Measurements from ENCODE around the gene LSM2. TPM values are rescaled to one million over a fixed set of nuclear protein-coding genes. Genes with fewer than 3 reads are reported as not detected.
A peak's percentile ranks its signal among the peaks of the same experiment; 100 is the strongest.
"Not testable (repeated sequence)": the region's sequence is repeated elsewhere in the genome, so short reads cannot be mapped to it uniquely, and the experiment has no call there.

Gene LSM2
- total RNA-seq, 1 donor from 2014 or later: 55.3 TPM

DNA sequence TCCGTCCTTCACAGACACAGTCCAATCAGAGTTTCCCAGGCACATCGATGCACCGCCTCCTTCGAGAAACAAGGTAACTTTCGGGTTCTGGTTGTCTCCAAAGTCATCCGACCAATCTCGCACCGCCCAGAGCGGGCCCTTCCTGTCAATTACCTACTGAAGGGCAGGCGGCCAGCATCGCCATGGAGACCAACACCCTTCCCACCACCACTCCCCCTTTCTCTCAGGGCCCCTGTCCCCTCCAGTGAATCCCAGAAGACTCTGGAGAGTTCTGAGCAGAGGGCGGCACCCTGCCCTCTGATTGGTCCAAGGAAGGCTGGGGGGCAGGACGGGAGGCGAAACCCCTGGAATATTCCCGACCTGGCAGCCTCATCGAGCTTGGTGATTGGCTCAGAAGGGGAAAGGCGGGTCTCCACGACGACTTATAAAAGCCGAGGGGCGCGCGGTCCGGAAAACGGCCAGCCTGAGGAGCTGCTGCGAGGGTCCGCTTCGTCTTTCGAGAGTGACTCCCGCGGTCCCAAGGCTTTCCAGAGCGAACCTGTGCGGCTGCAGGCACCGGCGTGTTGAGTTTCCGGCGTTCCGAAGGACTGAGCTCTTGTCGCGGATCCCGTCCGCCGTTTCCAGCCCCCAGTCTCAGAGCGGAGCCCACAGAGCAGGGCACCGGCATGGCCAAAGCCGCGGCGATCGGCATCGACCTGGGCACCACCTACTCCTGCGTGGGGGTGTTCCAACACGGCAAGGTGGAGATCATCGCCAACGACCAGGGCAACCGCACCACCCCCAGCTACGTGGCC lies 20.7 kb upstream of the LSM2 start, which contains the start of gene HSPA1B:
TSS of gene HSPA1B (plus strand) at position 453 of the 794 bp plus-strand sequence. CDS start at position 666, 213 bp downstream.
- peak; percentile 99 for DNase-seq (ENCODE audit: low read depth, low spot score)

DNA sequence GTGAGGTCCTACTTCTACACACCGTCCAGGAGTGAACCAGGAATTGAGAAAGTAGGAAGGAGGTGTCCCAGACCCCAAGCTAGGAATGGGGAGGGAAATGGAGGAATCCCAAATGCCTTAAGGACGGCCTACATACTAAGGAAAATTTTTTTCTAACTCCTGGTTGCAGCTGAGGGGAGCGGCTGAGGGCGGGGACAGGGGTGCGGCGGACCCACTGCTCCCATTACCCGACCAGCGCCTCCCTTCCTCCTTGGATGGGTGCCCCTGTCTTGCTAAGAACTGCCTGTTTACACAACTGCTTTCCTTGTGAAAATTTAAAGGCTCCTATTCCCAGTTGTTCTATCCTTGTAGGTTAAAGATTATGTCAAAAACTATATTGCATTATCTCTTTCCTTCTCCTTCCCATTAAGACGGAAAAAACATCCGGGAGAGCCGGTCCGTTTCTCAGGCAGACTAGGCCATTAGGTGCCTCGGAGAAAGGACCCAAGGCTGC lies 20.1 kb upstream of the LSM2 start:
- no peak for DNase-seq (ENCODE audit: low read depth, low spot score)

DNA sequence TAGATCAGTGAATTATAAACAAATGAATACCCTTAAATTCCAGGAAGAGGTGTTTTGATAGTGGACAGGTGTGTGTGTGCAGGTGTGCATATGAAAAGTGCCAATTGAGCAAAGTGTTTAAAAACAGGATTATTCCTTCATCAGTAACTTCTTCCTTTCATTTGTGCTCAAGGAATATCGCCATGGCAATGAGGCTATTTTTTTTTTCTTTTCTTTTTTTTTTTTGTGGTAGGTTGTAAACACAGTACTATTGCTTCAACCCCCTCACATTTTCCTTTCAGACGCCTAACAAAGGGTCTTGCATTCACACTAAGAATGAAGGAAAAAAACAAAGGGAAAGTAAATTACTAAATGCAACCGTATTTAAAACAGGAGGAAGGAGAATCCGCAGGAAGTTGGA lies 18.8 kb upstream of the LSM2 start:
- no peak for DNase-seq (ENCODE audit: low read depth, low spot score)

DNA sequence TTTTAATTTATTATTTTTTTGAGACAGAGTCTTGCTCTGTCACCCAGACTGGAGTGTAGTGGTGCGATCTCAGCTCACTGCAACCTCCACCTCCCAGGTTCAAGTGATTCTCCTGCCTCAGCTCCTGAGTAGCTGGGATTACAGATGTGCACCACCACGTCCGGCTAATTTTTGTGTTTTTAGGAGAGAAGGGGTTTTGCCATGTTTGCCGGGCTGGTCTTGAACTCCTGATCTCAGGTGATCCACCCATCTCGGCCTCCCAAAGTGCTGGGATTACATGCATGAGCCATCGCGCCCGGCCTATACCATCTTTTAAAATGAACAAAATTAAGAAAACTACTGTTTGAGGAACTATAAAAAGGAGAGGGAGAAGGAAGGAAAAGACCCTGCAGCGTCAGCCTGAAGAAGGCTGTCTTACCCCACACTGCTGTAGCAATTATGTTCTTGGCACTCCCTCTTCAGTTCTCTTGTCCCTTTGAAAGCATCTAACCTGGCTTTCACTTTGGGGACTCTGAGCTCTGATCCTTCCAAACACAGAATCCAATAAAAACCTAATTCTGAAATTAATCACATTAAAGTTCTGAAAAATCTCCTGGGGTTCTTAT lies 16.9 kb upstream of the LSM2 start:
- not testable (repeated sequence) for DNase-seq (ENCODE audit: low read depth, low spot score)

DNA sequence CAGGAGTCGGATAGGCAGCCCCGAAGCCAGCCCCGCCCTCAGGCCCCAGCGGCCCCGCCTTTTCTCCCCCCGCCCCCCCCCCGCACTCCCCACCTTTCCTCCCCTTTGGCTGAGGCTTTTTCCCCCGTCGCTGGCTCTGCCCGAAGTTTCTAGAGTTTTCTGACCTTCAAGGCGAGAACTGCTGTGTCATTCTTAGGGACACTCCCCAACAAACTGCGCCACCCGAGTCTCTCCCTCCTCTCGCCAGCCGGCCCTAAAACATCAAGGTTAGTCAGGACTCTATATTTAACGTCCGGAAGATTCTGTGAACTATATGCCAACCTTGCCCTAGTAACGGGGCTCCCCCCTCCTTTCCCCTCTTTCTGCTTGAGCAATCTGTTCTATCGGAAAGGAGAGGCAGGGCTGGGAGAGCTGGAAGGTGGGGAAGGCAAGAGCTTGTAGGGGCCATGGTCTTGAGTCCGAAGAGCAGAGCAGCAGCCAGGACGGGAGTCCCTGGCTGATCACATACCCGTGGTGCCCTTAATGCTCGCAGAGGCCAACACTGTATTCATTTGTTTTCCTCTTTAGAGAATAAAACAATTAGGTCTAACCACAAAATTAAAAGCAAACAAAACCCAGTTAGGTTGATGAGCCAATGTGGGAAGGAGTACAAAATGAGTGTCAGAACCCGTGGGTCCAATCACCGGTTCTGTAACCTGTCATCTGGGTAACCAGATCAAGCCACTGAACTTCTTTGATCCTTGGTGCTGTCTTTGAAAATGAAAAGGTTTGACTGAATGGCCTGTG lies 15.5 kb upstream of the LSM2 start:
- no peak for DNase-seq (ENCODE audit: low read depth, low spot score)

GRCh38 chr6:31821301-31822035 lies 14.7 kb upstream of the LSM2 start:
- DNase-seq (ENCODE audit: low read depth, low spot score): no peak

GRCh38 chr6:31820399-31820798 lies 13.6 kb upstream of the LSM2 start:
- not testable (repeated sequence) for DNase-seq (ENCODE audit: low read depth, low spot score)

GRCh38 chr6:31819871-31820299 lies 13.1 kb upstream of the LSM2 start:
- DNase-seq (ENCODE audit: low read depth, low spot score): no peak

DNA sequence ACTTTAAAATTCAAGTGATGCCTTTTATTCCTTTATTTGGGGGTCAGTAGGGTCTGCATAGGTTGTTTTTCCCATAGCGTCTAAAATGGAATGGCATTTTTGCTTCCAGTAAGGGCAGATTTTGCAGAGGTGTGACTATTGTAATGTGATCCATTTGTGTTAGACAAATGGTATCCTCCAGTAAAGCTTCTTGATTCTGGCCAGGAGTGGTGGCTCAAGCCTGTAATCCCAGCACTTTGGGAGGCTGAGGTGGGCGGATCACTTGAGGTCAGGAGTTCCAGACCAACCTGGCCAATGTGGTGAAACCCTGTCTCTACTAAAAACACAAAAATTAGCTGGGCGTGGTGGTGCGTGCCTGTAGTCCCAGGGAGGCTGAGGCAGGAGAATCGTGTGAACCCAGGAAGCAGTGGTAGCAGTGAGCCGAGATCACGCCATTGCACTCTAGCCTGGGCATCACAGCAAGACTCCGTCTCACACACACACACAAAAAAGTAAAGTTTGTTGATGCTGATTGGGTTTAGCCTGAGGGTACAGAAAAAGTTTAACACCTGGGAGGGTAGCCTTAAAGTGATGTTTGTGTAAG lies 11.3 kb upstream of the LSM2 start:
- DNase-seq (ENCODE audit: low read depth, low spot score): not testable (repeated sequence)

DNA sequence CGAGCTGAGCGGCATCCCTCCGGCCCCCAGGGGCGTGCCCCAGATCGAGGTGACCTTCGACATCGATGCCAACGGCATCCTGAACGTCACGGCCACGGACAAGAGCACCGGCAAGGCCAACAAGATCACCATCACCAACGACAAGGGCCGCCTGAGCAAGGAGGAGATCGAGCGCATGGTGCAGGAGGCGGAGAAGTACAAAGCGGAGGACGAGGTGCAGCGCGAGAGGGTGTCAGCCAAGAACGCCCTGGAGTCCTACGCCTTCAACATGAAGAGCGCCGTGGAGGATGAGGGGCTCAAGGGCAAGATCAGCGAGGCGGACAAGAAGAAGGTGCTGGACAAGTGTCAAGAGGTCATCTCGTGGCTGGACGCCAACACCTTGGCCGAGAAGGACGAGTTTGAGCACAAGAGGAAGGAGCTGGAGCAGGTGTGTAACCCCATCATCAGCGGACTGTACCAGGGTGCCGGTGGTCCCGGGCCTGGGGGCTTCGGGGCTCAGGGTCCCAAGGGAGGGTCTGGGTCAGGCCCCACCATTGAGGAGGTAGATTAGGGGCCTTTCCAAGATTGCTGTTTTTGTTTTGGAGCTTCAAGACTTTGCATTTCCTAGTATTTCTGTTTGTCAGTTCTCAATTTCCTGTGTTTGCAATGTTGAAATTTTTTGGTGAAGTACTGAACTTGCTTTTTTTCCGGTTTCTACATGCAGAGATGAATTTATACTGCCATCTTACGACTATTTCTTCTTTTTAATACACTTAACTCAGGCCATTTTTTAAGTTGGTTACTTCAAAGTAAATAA lies 10.6 kb upstream of the LSM2 start:
- not testable (repeated sequence) for DNase-seq (ENCODE audit: low read depth, low spot score)

- peak; percentile 91 for DNase-seq (ENCODE audit: low read depth, low spot score)
These were observed 8.5 kb upstream of the LSM2 start, which contains the start of the genes HSPA1A and HSPA1L for GRCh38 chr6:31815025-31815838. Gene HSPA1A (plus strand): TSS chr6:31815543. CDS start chr6:31815757, 214 bp downstream. Gene HSPA1L (minus strand): TSS chr6:31815283. CDS start chr6:31811972, 3,311 bp downstream.

- DNase-seq (ENCODE audit: low read depth, low spot score): peak; percentile 92
These were observed 7.9 kb upstream of the LSM2 start for GRCh38 chr6:31814677-31815024.

GRCh38 chr6:31813465-31813849 lies 6.7 kb upstream of the LSM2 start:
- no peak for DNase-seq (ENCODE audit: low read depth, low spot score)

- no peak for DNase-seq (ENCODE audit: low read depth, low spot score)
These were observed 4.9 kb upstream of the LSM2 start for GRCh38 chr6:31811645-31812044.

- not testable (repeated sequence) for DNase-seq (ENCODE audit: low read depth, low spot score)
These were observed 1.8 kb upstream of the LSM2 start for GRCh38 chr6:31808599-31808998.

DNA sequence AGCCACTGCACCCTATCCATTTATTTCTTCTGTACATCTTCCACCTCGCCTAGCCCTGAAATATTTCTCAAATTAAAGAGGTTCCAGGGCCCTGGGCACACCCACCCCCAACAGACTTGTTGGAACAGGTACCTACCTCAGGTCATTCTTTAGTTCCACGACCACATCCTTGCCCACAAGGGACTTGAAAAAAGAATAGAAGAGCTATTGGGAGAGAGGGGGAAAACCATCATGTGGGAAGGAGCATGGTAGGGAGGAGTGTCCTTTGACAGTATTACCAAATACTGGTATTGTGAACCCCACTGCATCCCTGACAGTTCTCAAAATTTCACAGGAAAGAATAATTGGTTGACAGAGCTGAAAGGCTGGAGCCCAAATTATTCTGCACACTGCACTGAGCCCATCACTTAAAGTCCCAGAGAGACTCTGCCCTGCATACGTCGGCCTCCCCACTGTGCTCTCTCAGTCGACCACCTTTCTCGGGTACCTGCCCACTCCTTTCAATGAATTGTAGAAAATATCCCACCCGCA lies 762 bp downstream of the LSM2 start:
- no peak for DNase-seq (ENCODE audit: low read depth, low spot score)

DNA sequence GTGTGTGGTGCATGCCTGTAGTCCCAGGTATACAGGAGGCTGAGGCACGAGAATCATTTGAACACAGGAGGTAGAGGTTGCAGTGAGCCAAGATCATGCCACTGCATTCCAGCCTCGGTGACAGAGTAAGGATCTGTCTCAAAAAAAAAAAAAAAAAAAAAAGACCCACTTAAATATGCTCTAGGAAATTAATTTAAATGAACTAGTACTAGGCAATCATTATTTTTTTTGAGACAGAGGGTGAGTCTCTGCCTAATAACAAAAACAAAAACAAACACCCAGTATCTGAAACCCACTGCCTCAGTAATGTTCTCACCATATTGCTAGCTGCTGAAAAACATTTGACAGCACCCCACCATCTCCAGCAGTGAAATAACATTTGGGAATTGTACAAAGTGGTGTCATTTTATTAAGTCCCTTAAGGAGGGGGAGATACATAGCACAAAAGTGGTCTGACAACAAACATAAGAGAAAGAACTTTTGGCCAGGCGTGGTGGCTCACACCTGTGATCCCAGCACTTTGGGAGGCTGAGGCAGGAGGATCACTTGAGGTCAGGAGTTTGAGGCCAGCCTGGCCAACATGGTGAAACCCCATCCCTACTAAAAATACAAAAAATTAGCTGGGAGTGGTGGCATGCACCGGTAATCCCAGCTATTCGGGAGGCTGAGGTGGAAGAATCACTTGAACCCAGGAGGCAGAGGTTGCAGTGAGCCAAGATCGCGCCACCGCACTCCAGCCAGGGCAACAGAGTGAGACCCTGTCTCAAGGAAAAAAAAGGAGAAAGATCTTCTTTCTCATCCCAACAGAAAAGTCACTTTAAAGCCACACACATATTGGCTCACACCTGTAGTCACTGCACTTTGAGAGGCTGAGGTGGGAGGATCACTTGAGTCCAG lies 5.5 kb downstream of the LSM2 start:
- DNase-seq (ENCODE audit: low read depth, low spot score): not testable (repeated sequence)

GRCh38 chr6:31799781-31800180 lies 7.0 kb downstream of the LSM2 start:
- no peak for DNase-seq (ENCODE audit: low read depth, low spot score)

Measured in pulmonary artery endothelial cell (primary cell).